HG02678 (cell line): ENCODE data around the gene CACNA1H.

ENCODE experiments used
- ATAC-seq: cut with Tn5 transposase; IDR thresholded peaks from one replicate; pipeline ENCODE4 v1.9.1; 2021; ENCODE audit warnings: mild to moderate bottlenecking, moderate library complexity; ENCODE audit not compliant: unreplicated experiment

Gene CACNA1H

GRCh38 chr16:1206326-1206725 is 53.4 kb downstream of the CACNA1H start:
- ATAC-seq = no peak

DNA sequence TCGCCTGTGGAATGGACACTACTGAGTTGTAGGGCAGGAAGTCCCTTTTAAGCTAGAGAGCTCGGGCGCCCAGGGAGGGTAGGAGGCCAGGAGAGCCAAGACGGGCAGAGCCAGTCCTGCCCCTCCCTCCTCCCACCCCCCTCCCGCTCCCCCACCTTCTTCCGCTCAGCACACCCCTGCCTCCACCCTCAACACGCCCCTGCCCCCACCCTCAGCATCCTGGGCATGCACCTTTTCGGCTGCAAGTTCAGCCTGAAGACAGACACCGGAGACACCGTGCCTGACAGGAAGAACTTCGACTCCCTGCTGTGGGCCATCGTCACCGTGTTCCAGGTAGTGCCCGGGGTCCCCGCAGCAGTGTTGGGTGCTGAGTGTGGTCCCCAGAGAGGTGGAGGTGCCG is 53.9 kb downstream of the CACNA1H start:
- no peak for ATAC-seq

GRCh38 chr16:1208239-1208830 is 55.4 kb downstream of the CACNA1H start:
- ATAC-seq = no peak

DNA sequence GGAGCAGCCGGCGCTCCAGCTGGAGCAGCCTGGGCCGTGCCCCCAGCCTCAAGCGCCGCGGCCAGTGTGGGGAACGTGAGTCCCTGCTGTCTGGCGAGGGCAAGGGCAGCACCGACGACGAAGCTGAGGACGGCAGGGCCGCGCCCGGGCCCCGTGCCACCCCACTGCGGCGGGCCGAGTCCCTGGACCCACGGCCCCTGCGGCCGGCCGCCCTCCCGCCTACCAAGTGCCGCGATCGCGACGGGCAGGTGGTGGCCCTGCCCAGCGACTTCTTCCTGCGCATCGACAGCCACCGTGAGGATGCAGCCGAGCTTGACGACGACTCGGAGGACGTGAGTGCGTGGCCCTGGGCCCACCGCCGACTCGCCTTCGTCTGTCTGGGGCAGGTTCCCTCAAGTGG is 56.2 kb downstream of the CACNA1H start:
- no peak for ATAC-seq

- ATAC-seq = no peak
Observed at GRCh38 chr16:1210461-1210860, 57.6 kb downstream of the CACNA1H start.

- no peak for ATAC-seq
Observed at GRCh38 chr16:1211451-1212268, 58.8 kb downstream of the CACNA1H start.

DNA sequence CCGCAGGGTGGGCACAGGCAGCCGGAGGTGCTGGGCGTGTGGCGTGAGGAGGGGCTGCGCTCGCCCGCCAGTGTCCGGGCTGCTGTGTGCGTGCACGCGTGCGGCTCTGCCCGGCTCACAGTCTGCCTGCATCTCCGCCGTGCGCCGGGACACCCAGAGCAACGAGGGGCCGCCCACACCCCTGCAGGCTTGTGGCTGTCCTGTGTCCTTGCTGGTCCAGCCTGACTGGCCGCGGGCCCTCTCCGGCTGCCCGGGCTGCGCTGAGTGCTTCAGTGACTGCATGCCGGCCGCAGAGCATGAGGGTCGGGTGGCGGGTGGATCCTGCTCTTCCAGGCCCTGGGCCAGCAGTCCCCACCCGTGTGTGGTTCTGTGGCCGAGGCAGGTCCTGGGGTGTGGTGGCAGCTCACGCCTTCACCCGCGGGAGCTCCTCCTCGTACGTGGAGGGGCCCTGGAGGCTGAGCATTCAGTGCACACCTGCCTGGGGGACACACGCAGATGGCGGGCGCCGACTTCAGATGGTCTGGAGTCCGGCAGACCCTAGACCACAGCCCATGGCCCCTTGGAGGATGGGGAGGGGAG is 59.8 kb downstream of the CACNA1H start:
- ATAC-seq = no peak

- no peak for ATAC-seq
Observed at GRCh38 chr16:1213231-1213630, 60.3 kb downstream of the CACNA1H start.

- no peak for ATAC-seq
Observed at GRCh38 chr16:1213796-1214372, 61.0 kb downstream of the CACNA1H start.

- ATAC-seq = no peak
Observed at GRCh38 chr16:1214719-1215118, 61.8 kb downstream of the CACNA1H start.

DNA sequence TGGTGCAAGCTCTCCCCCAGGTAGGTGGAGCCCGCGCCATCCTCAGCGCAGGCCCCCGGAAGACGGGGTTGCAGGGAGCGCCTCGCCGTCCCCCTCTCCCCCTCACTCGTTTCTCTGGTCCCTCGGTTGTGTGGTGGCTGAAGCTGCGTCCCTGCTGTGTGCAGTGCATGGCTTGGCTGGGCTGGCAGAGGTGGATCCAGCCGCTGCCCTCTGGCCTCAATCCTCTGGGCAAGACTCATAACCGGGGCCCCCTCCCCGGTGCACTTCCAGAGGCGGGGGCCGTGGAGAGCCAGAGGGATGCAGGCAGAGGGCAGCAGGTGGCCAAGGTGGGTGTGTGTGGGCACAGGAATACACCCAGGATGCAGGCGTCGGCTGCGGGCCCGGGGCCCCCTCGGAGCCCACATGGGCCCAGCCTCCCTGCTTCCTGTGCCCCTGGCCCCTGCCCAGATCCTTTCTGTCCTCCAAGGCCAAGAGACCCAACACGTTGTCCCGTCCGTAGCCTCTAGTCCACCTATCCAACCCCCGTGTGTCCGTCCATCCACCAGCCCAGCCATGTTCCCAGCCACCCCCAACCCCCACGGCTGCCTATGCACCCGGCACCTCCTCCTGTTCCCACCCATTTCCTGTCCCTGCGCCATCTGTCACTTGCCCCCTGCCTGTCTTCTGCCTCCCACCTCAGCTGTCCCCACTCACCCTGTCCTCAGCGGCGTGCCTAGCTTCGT is 62.8 kb downstream of the CACNA1H start:
- ATAC-seq = no peak

- no peak for ATAC-seq
Observed at GRCh38 chr16:1216296-1216619, 63.4 kb downstream of the CACNA1H start.

DNA sequence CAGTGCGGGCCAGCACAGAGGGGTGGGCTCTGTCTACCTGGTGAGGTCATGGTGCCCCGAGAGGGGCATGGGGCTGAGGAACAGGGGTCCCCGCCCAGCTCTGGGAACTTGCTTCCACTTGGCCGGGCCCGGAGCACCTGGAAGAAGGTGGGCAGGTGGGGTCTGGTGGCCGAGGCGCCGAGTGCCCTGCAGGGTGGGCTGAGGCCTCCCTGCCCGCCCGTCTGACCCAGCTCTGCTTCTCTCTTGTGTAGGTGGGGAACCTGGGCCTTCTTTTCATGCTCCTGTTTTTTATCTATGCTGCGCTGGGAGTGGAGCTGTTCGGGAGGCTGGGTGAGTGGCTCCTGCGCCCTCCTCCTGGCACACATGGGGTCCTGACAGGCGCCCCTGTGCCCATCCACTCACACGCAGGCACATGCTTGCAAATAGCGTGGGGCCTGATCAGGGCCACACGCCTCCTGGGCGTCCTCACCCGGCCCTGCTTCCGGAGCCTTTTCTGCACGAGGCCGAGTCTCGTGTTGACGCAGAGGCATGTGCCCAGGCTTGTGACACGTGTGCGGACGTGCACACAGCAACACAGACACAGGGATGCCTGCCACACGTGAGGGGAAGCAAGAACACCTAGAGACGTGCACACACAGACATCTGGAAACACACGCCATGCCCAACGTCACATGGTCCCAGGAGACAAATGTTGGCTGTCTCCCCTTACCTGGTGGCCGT is 63.9 kb downstream of the CACNA1H start:
- ATAC-seq = no peak

- ATAC-seq = no peak
Observed at GRCh38 chr16:1217526-1217925, 64.6 kb downstream of the CACNA1H start.

GRCh38 chr16:1218061-1218929 is 65.4 kb downstream of the CACNA1H start:
- ATAC-seq = no peak

- no peak for ATAC-seq
Observed at GRCh38 chr16:1218930-1219611, 66.2 kb downstream of the CACNA1H start.

DNA sequence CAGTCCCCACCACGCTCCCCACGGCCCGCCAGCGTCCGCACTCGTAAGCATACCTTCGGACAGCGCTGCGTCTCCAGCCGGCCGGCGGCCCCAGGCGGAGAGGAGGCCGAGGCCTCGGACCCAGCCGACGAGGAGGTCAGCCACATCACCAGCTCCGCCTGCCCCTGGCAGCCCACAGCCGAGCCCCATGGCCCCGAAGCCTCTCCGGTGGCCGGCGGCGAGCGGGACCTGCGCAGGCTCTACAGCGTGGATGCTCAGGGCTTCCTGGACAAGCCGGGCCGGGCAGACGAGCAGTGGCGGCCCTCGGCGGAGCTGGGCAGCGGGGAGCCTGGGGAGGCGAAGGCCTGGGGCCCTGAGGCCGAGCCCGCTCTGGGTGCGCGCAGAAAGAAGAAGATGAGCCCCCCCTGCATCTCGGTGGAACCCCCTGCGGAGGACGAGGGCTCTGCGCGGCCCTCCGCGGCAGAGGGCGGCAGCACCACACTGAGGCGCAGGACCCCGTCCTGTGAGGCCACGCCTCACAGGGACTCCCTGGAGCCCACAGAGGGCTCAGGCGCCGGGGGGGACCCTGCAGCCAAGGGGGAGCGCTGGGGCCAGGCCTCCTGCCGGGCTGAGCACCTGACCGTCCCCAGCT is 67.3 kb downstream of the CACNA1H start:
- ATAC-seq = no peak

DNA sequence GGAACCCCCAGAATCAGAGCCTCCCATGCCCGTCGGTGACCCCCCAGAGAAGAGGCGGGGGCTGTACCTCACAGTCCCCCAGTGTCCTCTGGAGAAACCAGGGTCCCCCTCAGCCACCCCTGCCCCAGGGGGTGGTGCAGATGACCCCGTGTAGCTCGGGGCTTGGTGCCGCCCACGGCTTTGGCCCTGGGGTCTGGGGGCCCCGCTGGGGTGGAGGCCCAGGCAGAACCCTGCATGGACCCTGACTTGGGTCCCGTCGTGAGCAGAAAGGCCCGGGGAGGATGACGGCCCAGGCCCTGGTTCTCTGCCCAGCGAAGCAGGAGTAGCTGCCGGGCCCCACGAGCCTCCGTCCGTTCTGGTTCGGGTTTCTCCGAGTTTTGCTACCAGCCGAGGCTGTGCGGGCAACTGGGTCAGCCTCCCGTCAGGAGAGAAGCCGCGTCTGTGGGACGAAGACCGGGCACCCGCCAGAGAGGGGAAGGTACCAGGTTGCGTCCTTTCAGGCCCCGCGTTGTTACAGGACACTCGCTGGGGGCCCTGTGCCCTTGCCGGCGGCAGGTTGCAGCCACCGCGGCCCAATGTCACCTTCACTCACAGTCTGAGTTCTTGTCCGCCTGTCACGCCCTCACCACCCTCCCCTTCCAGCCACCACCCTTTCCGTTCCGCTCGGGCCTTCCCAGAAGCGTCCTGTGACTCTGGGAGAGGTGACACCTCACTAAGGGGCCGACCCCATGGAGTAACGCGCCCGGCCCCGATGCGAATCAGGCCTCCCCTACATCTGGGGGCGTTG is 68.1 kb downstream of the CACNA1H start:
- no peak for ATAC-seq
